Tibial artery (tissue), 4 donors: ENCODE measurements around the gene MGMT.

Experiments used
- DNase-seq, 2 donors: peaks; one replicate each; pipeline ENCODE4 v3.0.0-alpha.2; 2019
- H3K27ac ChIP-seq, 2 donors: fragments of 200-600 bp; sonication (generic) in 1 of 2; 1 replicate in 1 of 2; 2 replicates in 1 of 2; pipeline ENCODE4 v1.5.1; 2018 to 2019; ENCODE audit warnings: mild to moderate bottlenecking in 1 of 2
- H3K27me3 ChIP-seq, 2 donors: fragments of 200-600 bp; sonication (generic) in 1 of 2; one replicate each; pipeline versions ENCODE4 v1.5.1 to v1.6.0; 2016 to 2019
- H3K36me3 ChIP-seq, 3 donors: fragments of 200-600 bp; sonication (generic) in 2 of 3; one replicate each; pipeline ENCODE4 v1.5.1; 2016 to 2019; ENCODE audit warnings: mild to moderate bottlenecking in 2 of 3
- H3K4me1 ChIP-seq, 4 donors: fragments of 200-600 bp; sonication (generic) in 2 of 4; 1 replicate in 3 of 4; 2 replicates in 1 of 4; pipeline ENCODE4 v1.5.1; 2016 to 2019
- H3K4me3 ChIP-seq, 2 donors: fragments of 200-600 bp; sonication (generic) in 1 of 2; 1 replicate in 1 of 2; 2 replicates in 1 of 2; pipeline ENCODE4 v1.5.1; 2018 to 2019; ENCODE audit warnings: mild to moderate bottlenecking in 2 of 2
- H3K9me3 ChIP-seq, 3 donors: fragments of 200-600 bp; sonication (generic) in 1 of 3; one replicate each; pipeline ENCODE4 v1.5.1; 2016 to 2019
- CTCF ChIP-seq, 2 experiments: fragments of 200-600 bp in 1 of 2; fragments of 450-650 bp in 1 of 2; IDR thresholded peaks; one replicate each; pipeline ENCODE4 v1.5.1; 2017 to 2019; ENCODE audit warnings: antibody characterized with exemption in 2 of 2, mild to moderate bottlenecking in 1 of 2, moderate library complexity in 1 of 2
- intact Hi-C: fragments of 100-400 bp; cut with DNase I; formaldehyde crosslinking; loops from one replicate; pipeline ENCODE4 v1.15.0; 2023; ENCODE audit warnings: low total_unique reads

MGMT gene

DNA sequence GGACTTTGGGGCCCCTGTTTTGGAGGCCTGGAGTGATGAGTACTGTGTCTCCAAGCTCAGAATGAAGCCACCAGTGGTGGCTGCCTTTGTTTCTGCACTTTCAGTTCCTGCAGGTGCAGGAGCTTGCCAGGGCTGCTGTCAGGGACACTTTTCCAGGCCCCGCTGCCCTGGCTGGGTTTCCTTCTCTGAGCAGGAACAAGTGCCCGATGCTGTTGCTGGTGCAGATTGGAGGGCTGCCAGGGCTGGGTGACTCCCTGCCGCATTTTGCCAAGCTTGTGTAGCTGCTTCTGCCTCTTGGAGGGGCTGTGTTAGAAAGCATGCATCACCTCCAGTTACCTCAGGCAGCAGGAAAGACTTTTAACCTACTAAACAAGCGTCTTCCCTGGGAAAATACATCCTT, 211.1 kb downstream of the MGMT start:
- H3K4me1 ChIP-seq, result no peaks in the 10 kb centered on the region
- no peak overlapping the region for H3K4me3 ChIP-seq
- DNase-seq, result peak in 1 of 2 donors; percentile 60
- no peak overlapping the region for H3K27ac ChIP-seq
- no peaks in the 10 kb centered on the region for H3K9me3 ChIP-seq
- intact Hi-C loops, result no loop called here
- TF ChIP-seq CTCF (IDR thresholded peaks at IDR 0.05), result no peak
- H3K27me3 ChIP-seq, result no peaks in the 10 kb centered on the region
- H3K36me3 ChIP-seq, result peaks cover 0 to 4% (median 0%) of the 10 kb centered on the region in 3 donors

DNA sequence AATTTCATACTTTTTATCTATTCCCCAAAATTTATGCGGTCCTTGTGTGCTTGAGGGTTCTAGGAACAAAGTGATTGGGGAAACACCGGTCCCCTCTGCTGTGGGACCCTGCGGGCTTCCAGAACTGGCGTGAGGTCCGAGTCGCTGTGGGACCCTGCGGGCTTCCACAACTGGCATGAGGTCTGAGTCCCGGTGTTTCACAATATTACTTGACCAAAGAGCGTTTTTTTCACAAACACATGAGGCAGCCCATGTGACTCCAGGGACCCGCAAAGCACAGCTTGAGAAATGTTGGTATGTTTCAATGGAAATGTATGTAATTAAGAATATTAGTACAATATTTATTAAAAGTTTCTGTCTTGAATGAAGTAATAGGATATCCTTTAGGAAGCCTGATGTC, 212.2 kb downstream of the MGMT start:
- intact Hi-C loops, result no loop called here
- no peak overlapping the region for H3K4me3 ChIP-seq
- peaks cover 0 to 4% (median 0%) of the 10 kb centered on the region in 3 donors for H3K36me3 ChIP-seq
- no peaks in the 10 kb centered on the region for H3K9me3 ChIP-seq
- no peak for DNase-seq
- H3K27me3 ChIP-seq, result no peaks in the 10 kb centered on the region
- H3K4me1 ChIP-seq, result no peaks in the 10 kb centered on the region
- no peak overlapping the region for H3K27ac ChIP-seq
- no peak for TF ChIP-seq CTCF (IDR thresholded peaks at IDR 0.05)

- Histone ChIP-seq H3K27me3 (no peaks in the 10 kb centered on the region), H3K4me3 (no peak overlapping the region), H3K4me1 (no peaks in the 10 kb centered on the region), H3K9me3 (no peaks in the 10 kb centered on the region), H3K36me3 (peaks cover 0 to 4% (median 0%) of the 10 kb centered on the region in 3 donors), H3K27ac (no peak overlapping the region)
- no peak for DNase-seq
- intact Hi-C loops, result no loop called here
- TF ChIP-seq CTCF (IDR thresholded peaks at IDR 0.05), result no peak
Measured at GRCh38 chr10:129680661-129681344, 213.8 kb downstream of the MGMT start.

GRCh38 chr10:129681856-129682255, 214.8 kb downstream of the MGMT start:
- Histone ChIP-seq H3K27me3 (no peaks in the 10 kb centered on the region), H3K27ac (no peak overlapping the region), H3K4me1 (no peaks in the 10 kb centered on the region), H3K4me3 (no peak overlapping the region), H3K9me3 (no peaks in the 10 kb centered on the region), H3K36me3 (peaks cover 0 to 4% (median 0%) of the 10 kb centered on the region in 3 donors)
- no peak for DNase-seq
- TF ChIP-seq CTCF (IDR thresholded peaks at IDR 0.05), result no peak
- intact Hi-C loops, result no loop called here

GRCh38 chr10:129683519-129683918, 216.5 kb downstream of the MGMT start:
- no peak overlapping the region for H3K27ac ChIP-seq
- no peak for TF ChIP-seq CTCF (IDR thresholded peaks at IDR 0.05)
- no peaks in the 10 kb centered on the region for H3K9me3 ChIP-seq
- H3K4me1 ChIP-seq, result no peaks in the 10 kb centered on the region
- intact Hi-C loops, result no loop called here
- no peak for DNase-seq
- H3K4me3 ChIP-seq, result no peak overlapping the region
- no peaks in the 10 kb centered on the region for H3K27me3 ChIP-seq
- peaks cover 0 to 4% (median 0%) of the 10 kb centered on the region in 3 donors for H3K36me3 ChIP-seq
